ENCODE results near the gene ABHD2.

ABHD2 gene

DNA sequence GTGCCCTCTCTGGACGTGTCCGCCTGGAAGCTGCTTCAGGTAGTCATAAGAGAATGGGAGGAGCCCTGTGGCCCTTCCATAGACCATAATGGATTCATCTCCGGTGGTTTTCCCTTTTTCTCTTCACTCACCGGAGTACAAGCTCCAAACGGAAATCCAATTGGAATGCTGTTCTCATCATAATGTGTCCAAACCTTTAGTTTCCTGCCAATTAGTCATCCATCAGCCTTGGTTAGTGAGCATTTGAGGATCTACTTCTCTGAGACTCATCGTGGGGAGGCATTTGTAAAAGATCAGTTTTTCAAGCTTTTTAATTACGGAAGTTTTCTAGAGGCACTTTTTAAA is 34.9 kb downstream of the ABHD2 start:
- DNase-seq (no peak), ATAC-seq (ENCODE audit: insufficient read depth, low read depth) (no peak)
- peaks cover 20% of the 10 kb centered on the region; the same call in 1 of the 2 replicates for H3K36me3 ChIP-seq (ENCODE audit: insufficient read depth, low read length)
- H4K20me1 ChIP-seq (ENCODE audit: insufficient read depth, low read length), result no peaks in the 10 kb centered on the region
- H3K79me2 ChIP-seq (ENCODE audit: insufficient read depth, low read length), result no peaks in the 10 kb centered on the region
- no peak for TF ChIP-seq EZH2 (IDR thresholded peaks at IDR 0.05; ENCODE audit: borderline replicate concordance, low read depth, low read length, severe bottlenecking)
- TF ChIP-seq, protein P1, sequence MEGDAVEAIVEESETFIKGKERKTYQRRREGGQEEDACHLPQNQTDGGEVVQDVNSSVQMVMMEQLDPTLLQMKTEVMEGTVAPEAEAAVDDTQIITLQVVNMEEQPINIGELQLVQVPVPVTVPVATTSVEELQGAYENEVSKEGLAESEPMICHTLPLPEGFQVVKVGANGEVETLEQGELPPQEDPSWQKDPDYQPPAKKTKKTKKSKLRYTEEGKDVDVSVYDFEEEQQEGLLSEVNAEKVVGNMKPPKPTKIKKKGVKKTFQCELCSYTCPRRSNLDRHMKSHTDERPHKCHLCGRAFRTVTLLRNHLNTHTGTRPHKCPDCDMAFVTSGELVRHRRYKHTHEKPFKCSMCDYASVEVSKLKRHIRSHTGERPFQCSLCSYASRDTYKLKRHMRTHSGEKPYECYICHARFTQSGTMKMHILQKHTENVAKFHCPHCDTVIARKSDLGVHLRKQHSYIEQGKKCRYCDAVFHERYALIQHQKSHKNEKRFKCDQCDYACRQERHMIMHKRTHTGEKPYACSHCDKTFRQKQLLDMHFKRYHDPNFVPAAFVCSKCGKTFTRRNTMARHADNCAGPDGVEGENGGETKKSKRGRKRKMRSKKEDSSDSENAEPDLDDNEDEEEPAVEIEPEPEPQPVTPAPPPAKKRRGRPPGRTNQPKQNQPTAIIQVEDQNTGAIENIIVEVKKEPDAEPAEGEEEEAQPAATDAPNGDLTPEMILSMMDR (IDR thresholded peaks at IDR 0.05; ENCODE audit: borderline replicate concordance, extremely low read depth, low read length, poor library complexity, severe bottlenecking), result no peak
- H3K27ac ChIP-seq (ENCODE audit: low read length), result no peak overlapping the region
- no peak overlapping the region for H2AFZ ChIP-seq (ENCODE audit: low read depth, low read length)
- H3K4me2 ChIP-seq (ENCODE audit: insufficient read depth, low read length), result no peak overlapping the region
- H3K9ac ChIP-seq (ENCODE audit: low read depth, low read length), result no peak overlapping the region
- no peaks in the 10 kb centered on the region for H3K27me3 ChIP-seq (ENCODE audit: insufficient read depth, low read length, poor library complexity)
- H3K9me3 ChIP-seq (ENCODE audit: insufficient read depth, low read length, severe bottlenecking), result no peaks in the 10 kb centered on the region
- H3K4me3 ChIP-seq (ENCODE audit: low read depth in 1 of 2, low read length in 2 of 2), result no peak overlapping the region
- no peaks in the 10 kb centered on the region for H3K4me1 ChIP-seq (ENCODE audit: insufficient read depth, low read length)

DNA sequence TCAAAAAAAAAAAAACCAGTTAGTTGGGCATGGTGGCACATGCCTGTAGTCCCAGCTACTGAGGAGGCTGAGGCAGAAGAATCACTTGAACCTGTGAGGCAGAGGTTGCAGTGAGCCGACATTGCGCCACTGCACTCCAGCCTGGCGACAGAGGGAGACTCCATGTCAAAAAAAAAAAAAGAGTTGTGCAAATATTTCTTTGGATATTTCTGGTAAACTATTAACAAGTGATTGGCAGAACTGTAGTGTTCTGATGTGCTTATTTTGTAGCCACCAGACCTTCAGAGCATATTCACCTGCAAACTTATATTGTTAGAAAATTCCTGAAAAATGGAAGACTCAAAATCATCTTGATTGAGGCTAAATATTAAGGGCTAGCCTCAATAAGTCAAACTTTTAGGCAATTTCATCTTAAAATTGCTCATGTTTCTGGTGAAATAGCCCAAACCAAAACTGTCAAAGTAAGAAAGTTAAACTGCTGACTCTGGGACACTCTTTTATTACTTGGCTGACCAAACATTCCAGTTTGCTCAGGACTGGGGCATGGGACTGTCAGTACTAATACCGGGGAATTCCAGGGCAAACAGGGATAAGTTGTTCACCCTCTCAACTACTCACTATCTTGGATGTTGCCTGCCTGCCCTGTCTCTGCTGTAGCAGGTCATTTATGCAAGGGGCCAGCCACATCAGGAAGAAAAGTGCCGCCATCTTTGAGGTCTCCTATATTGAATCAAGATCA is 37.0 kb downstream of the ABHD2 start:
- Histone ChIP-seq H3K9ac (ENCODE audit: low read depth, low read length) (no peak overlapping the region), H3K36me3 (ENCODE audit: insufficient read depth, low read length) (peaks cover 13% of the 10 kb centered on the region), H3K9me3 (ENCODE audit: insufficient read depth, low read length, severe bottlenecking) (no peaks in the 10 kb centered on the region), H3K27me3 (ENCODE audit: insufficient read depth, low read length, poor library complexity) (no peaks in the 10 kb centered on the region), H4K20me1 (ENCODE audit: insufficient read depth, low read length) (no peaks in the 10 kb centered on the region), H3K27ac (ENCODE audit: low read length) (no peak overlapping the region), H3K4me1 (ENCODE audit: insufficient read depth, low read length) (no peaks in the 10 kb centered on the region), H3K4me3 (ENCODE audit: low read depth in 1 of 2, low read length in 2 of 2) (no peak overlapping the region), H3K79me2 (ENCODE audit: insufficient read depth, low read length) (no peaks in the 10 kb centered on the region), H2AFZ (ENCODE audit: low read depth, low read length) (no peak overlapping the region), H3K4me2 (ENCODE audit: insufficient read depth, low read length) (no peak overlapping the region)
- DNase-seq (no peak), ATAC-seq (ENCODE audit: insufficient read depth, low read depth) (no peak)
- TF ChIP-seq EZH2 (IDR thresholded peaks at IDR 0.05; ENCODE audit: borderline replicate concordance, low read depth, low read length, severe bottlenecking), result no peak
- TF ChIP-seq, protein P1 (IDR thresholded peaks at IDR 0.05; ENCODE audit: borderline replicate concordance, extremely low read depth, low read length, poor library complexity, severe bottlenecking), result no peak

DNA sequence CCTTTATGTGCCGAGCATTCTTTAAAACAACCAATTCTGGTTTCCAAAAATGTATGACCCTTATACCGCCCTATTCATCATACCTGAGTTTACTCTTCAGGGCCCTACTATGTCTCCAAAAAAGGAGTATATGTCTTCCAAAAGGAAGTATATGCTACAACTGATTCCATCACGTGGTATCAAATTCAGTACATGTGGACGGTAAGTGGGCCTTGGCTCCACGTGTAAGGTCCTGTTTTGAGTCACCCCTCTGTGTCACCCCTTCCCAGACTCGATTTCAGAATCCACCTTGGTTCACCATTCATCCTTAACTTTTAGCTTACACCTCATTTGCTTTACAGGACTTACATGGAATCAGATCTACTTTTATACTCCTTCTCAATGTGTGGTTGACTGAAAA is 37.8 kb downstream of the ABHD2 start:
- no peak overlapping the region for H3K4me2 ChIP-seq (ENCODE audit: insufficient read depth, low read length)
- DNase-seq, result no peak
- TF ChIP-seq EZH2 (IDR thresholded peaks at IDR 0.05; ENCODE audit: borderline replicate concordance, low read depth, low read length, severe bottlenecking), result no peak
- TF ChIP-seq, protein P1 (IDR thresholded peaks at IDR 0.05; ENCODE audit: borderline replicate concordance, extremely low read depth, low read length, poor library complexity, severe bottlenecking), result no peak
- no peaks in the 10 kb centered on the region for H3K4me1 ChIP-seq (ENCODE audit: insufficient read depth, low read length)
- no peak overlapping the region for H3K27ac ChIP-seq (ENCODE audit: low read length)
- no peaks in the 10 kb centered on the region for H3K27me3 ChIP-seq (ENCODE audit: insufficient read depth, low read length, poor library complexity)
- no peak overlapping the region for H2AFZ ChIP-seq (ENCODE audit: low read depth, low read length)
- H3K4me3 ChIP-seq (ENCODE audit: low read depth in 1 of 2, low read length in 2 of 2), result no peak overlapping the region
- H3K9me3 ChIP-seq (ENCODE audit: insufficient read depth, low read length, severe bottlenecking), result no peaks in the 10 kb centered on the region
- peaks cover 14% of the 10 kb centered on the region for H3K36me3 ChIP-seq (ENCODE audit: insufficient read depth, low read length)
- H4K20me1 ChIP-seq (ENCODE audit: insufficient read depth, low read length), result no peaks in the 10 kb centered on the region
- H3K9ac ChIP-seq (ENCODE audit: low read depth, low read length), result no peak overlapping the region
- ATAC-seq (ENCODE audit: insufficient read depth, low read depth), result no peak
- no peaks in the 10 kb centered on the region for H3K79me2 ChIP-seq (ENCODE audit: insufficient read depth, low read length)

Data from DND-41 (cell line).